RWPE1 (cell line): Measurements from ENCODE around the gene LECT2.

Experiments used
- CTCF ChIA-PET: fragments of 350-600 bp; sonication (Branson Sonifier 250); formaldehyde crosslinking; extraction: SDS; loops from one replicate; lab custom pipeline; 2021; lab: Yijun Ruan, JAX
- POLR2A ChIA-PET: fragments of 400-600 bp; formaldehyde crosslinking; extraction: SDS; loops from one replicate; lab custom pipeline; 2020; ENCODE audit warnings: antibody characterized with exemption; ENCODE audit not compliant: low non-redundant PET; lab: Yijun Ruan, JAX
- DNase-seq: peaks from one replicate; pipeline ENCODE4 v3.0.0; 2012; ENCODE audit warnings: low spot score
- H3K27ac ChIP-seq: fragments of 450-650 bp; 2 replicates; pipeline ENCODE4 v1.5.1; 2017
- TF ChIP-seq, protein P1 (sequence below): fragments of 450-650 bp; conservative IDR thresholded peaks from 2 replicates; pipeline ENCODE4 v1.5.1; 2017; ENCODE audit warnings: low read depth, mild to moderate bottlenecking

LECT2 gene

GRCh38 chr5:135991429-135991828 lies 36.6 kb upstream of the LECT2 start:
- CTCF ChIA-PET, result no interaction called here
- TF ChIP-seq, protein P1, sequence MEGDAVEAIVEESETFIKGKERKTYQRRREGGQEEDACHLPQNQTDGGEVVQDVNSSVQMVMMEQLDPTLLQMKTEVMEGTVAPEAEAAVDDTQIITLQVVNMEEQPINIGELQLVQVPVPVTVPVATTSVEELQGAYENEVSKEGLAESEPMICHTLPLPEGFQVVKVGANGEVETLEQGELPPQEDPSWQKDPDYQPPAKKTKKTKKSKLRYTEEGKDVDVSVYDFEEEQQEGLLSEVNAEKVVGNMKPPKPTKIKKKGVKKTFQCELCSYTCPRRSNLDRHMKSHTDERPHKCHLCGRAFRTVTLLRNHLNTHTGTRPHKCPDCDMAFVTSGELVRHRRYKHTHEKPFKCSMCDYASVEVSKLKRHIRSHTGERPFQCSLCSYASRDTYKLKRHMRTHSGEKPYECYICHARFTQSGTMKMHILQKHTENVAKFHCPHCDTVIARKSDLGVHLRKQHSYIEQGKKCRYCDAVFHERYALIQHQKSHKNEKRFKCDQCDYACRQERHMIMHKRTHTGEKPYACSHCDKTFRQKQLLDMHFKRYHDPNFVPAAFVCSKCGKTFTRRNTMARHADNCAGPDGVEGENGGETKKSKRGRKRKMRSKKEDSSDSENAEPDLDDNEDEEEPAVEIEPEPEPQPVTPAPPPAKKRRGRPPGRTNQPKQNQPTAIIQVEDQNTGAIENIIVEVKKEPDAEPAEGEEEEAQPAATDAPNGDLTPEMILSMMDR, result no peak
- DNase-seq, result no peak
- no peak overlapping the region for H3K27ac ChIP-seq
- POLR2A ChIA-PET, result no interaction called here

- TF ChIP-seq, protein P1, result no peak
- ChIA-PET POLR2A (no interaction called here), CTCF (no interaction called here)
- no peak overlapping the region for H3K27ac ChIP-seq
- no peak for DNase-seq
Observed at GRCh38 chr5:135990528-135991255, 35.9 kb upstream of the LECT2 start.

DNA sequence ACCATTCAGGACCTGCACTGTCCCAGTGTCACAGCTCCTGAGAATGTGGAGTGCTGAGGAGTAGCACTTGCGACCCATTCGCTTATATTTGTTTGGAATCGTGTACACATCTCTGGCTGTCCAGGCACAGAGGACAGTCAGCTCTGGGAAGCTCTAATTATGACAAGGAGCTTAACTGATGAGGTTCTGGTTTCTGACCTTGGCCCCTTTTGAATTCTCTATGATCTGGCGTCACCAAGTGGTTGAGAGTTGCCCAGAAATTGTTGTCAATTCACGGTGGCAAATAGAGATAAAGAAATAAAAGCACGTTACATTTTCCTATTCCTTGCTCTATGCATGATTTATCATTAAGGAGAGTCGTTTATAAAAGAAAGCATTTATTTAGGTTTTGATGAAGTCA lies 34.9 kb upstream of the LECT2 start:
- CTCF ChIA-PET, result no interaction called here
- TF ChIP-seq, protein P1, result no peak
- no peak for DNase-seq
- POLR2A ChIA-PET, result no interaction called here
- H3K27ac ChIP-seq, result no peak overlapping the region

- no peak overlapping the region for H3K27ac ChIP-seq
- TF ChIP-seq, protein P1, result no peak
- no peak for DNase-seq
- ChIA-PET CTCF (interaction anchor here (0.6 kb wide), 1 partner anchor 609 kb away, joined by 3 read pairs; no protein-coding TSS in a partner anchor), POLR2A (no interaction called here)
Observed at GRCh38 chr5:135988546-135988945, 33.8 kb upstream of the LECT2 start.

- no peak for DNase-seq
- POLR2A ChIA-PET, result no interaction called here
- TF ChIP-seq, protein P1, result no peak
- H3K27ac ChIP-seq, result no peak overlapping the region
- CTCF ChIA-PET, result interaction anchor here (0.6 to 1.1 kb wide), 2 partner anchors 18 to 94 kb away, joined by 3 to 4 read pairs; no protein-coding TSS in a partner anchor
Observed at GRCh38 chr5:135986891-135987401, 32.2 kb upstream of the LECT2 start.

- TF ChIP-seq, protein P1, result no peak
- POLR2A ChIA-PET, result no interaction called here
Observed at GRCh38 chr5:135986401-135986800, 31.6 kb upstream of the LECT2 start.

More at GRCh38 chr5:135986401-135986800, 31.6 kb upstream of the LECT2 start:
- CTCF ChIA-PET, result interaction anchor here (0.6 to 1.1 kb wide), 4 partner anchors 18 to 872 kb away, joined by 3 to 4 read pairs (median 4); no protein-coding TSS in a partner anchor
- H3K27ac ChIP-seq, result no peak overlapping the region
- DNase-seq, result no peak
